ENCODE measurements around the gene CNGA2. TPM values are rescaled to one million over a fixed set of nuclear protein-coding genes. Genes with fewer than 3 reads are reported as not detected.
A peak's percentile ranks its signal among the peaks of the same experiment; 100 is the strongest.

The CNGA2 gene
- total RNA-seq, 1 experiment from 2014 or later = not detected

GRCh38 chrX:151702026-151702714 lies 32.4 kb upstream of the CNGA2 start:
- H3K27me3 ChIP-seq (replicated peaks) = no peaks in the 10 kb centered on the region
- DNase-seq (ENCODE audit: low read depth in 1 of 2, low spot score in 2 of 2) = no peak
- H3K27ac ChIP-seq = no peak overlapping the region
- no peak overlapping the region for H3K4me3 ChIP-seq
- H3K36me3 ChIP-seq = no peaks in the 10 kb centered on the region
- no peaks in the 10 kb centered on the region for H3K9me3 ChIP-seq (replicated peaks)
- no peaks in the 10 kb centered on the region for H3K4me1 ChIP-seq (replicated peaks)

- H3K9me3 ChIP-seq (replicated peaks) = no peaks in the 10 kb centered on the region
- H3K4me3 ChIP-seq = no peak overlapping the region
- no peaks in the 10 kb centered on the region for H3K36me3 ChIP-seq
- H3K27ac ChIP-seq = no peak overlapping the region
- no peaks in the 10 kb centered on the region for H3K27me3 ChIP-seq (replicated peaks)
- no peaks in the 10 kb centered on the region for H3K4me1 ChIP-seq (replicated peaks)
- no peak for DNase-seq (ENCODE audit: low read depth in 1 of 2, low spot score in 2 of 2)
Observed at GRCh38 chrX:151702741-151703340, 31.7 kb upstream of the CNGA2 start.

- H3K9me3 ChIP-seq (replicated peaks) = no peaks in the 10 kb centered on the region
- H3K4me3 ChIP-seq = no peak overlapping the region
- H3K27me3 ChIP-seq (replicated peaks) = no peaks in the 10 kb centered on the region
- no peaks in the 10 kb centered on the region for H3K4me1 ChIP-seq (replicated peaks)
- no peak for DNase-seq (ENCODE audit: low read depth in 1 of 2, low spot score in 2 of 2)
- no peaks in the 10 kb centered on the region for H3K36me3 ChIP-seq
- H3K27ac ChIP-seq = no peak overlapping the region
Observed at GRCh38 chrX:151703487-151703886, 31.1 kb upstream of the CNGA2 start.

GRCh38 chrX:151704041-151704663 lies 30.4 kb upstream of the CNGA2 start:
- DNase-seq (ENCODE audit: low read depth in 1 of 2, low spot score in 2 of 2) = no peak

GRCh38 chrX:151708821-151709220 lies 25.7 kb upstream of the CNGA2 start:
- DNase-seq (ENCODE audit: low read depth in 1 of 2, low spot score in 2 of 2) = no peak
- Histone ChIP-seq H3K4me3 (no peak overlapping the region), H3K36me3 (no peaks in the 10 kb centered on the region), H3K4me1 (replicated peaks) (no peaks in the 10 kb centered on the region), H3K27me3 (replicated peaks) (no peaks in the 10 kb centered on the region), H3K9me3 (replicated peaks) (no peaks in the 10 kb centered on the region), H3K27ac (no peak overlapping the region)

More at GRCh38 chrX:151704041-151704663, 30.4 kb upstream of the CNGA2 start:
- Histone ChIP-seq H3K9me3 (replicated peaks) (no peaks in the 10 kb centered on the region), H3K36me3 (no peaks in the 10 kb centered on the region), H3K27me3 (replicated peaks) (no peaks in the 10 kb centered on the region), H3K4me3 (no peak overlapping the region), H3K4me1 (replicated peaks) (no peaks in the 10 kb centered on the region), H3K27ac (no peak overlapping the region)

DNA sequence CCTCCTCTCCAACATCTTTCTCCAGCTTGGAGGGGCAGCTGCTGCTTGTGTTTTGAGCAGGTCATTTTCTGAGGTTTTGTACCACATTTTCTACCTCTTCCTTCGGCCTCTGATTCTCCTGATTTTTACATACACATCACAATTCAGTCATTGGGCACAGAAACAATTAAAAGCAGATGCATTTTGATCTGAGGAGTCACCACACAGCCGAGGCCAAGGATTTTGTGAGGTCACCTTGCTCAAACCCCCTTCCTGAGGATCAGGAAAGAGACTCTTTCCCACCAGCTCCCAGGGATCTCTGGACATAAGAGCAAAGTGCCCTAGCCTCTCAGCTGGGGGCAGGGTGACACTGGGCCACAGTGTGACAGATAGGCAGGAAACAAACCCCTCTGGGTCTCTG lies 24.1 kb upstream of the CNGA2 start:
- Histone ChIP-seq H3K4me1 (replicated peaks) (no peaks in the 10 kb centered on the region), H3K9me3 (replicated peaks) (no peaks in the 10 kb centered on the region), H3K36me3 (no peaks in the 10 kb centered on the region), H3K27me3 (replicated peaks) (no peaks in the 10 kb centered on the region), H3K27ac (no peak overlapping the region), H3K4me3 (no peak overlapping the region)
- DNase-seq (ENCODE audit: low read depth in 1 of 2, low spot score in 2 of 2) = no peak

DNA sequence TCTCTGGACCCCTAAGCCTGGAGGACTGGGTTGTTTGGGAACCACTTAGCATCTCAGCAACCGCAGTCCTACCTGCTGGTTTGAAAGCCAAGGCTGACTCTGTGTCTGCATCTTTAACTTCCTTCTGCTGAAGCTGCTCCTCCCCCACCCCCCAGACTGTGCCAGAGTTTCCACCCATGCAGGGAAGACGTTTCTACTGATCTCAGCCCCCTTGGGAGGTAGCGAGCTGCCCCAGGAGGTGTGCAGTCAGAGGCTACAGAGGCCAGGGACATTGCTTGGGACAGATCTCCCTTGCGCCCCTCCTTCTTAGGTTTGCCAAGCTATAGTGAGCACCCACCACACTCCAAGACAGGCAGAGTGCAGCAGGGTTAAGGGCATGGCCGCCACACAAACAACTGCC lies 23.4 kb upstream of the CNGA2 start:
- no peak overlapping the region for H3K27ac ChIP-seq
- no peaks in the 10 kb centered on the region for H3K27me3 ChIP-seq (replicated peaks)
- H3K36me3 ChIP-seq = no peaks in the 10 kb centered on the region

GRCh38 chrX:151711787-151712186 lies 22.8 kb upstream of the CNGA2 start:
- no peaks in the 10 kb centered on the region for H3K27me3 ChIP-seq (replicated peaks)
- H3K36me3 ChIP-seq = no peaks in the 10 kb centered on the region
- H3K4me3 ChIP-seq = no peak overlapping the region

More for the DNA sequence above, 23.4 kb upstream of the CNGA2 start:
- DNase-seq (ENCODE audit: low read depth in 1 of 2, low spot score in 2 of 2) = no peak
- Histone ChIP-seq H3K9me3 (replicated peaks) (no peaks in the 10 kb centered on the region), H3K4me1 (replicated peaks) (no peaks in the 10 kb centered on the region), H3K4me3 (no peak overlapping the region)

GRCh38 chrX:151712253-151712652 lies 22.3 kb upstream of the CNGA2 start:
- Histone ChIP-seq H3K4me3 (no peak overlapping the region), H3K9me3 (replicated peaks) (no peaks in the 10 kb centered on the region), H3K27ac (no peak overlapping the region), H3K4me1 (replicated peaks) (no peaks in the 10 kb centered on the region), H3K27me3 (replicated peaks) (no peaks in the 10 kb centered on the region), H3K36me3 (no peaks in the 10 kb centered on the region)
- DNase-seq (ENCODE audit: low read depth in 1 of 2, low spot score in 2 of 2) = no peak

More at GRCh38 chrX:151711787-151712186, 22.8 kb upstream of the CNGA2 start:
- Histone ChIP-seq H3K27ac (no peak overlapping the region), H3K4me1 (replicated peaks) (no peaks in the 10 kb centered on the region), H3K9me3 (replicated peaks) (no peaks in the 10 kb centered on the region)
- no peak for DNase-seq (ENCODE audit: low read depth in 1 of 2, low spot score in 2 of 2)

DNA sequence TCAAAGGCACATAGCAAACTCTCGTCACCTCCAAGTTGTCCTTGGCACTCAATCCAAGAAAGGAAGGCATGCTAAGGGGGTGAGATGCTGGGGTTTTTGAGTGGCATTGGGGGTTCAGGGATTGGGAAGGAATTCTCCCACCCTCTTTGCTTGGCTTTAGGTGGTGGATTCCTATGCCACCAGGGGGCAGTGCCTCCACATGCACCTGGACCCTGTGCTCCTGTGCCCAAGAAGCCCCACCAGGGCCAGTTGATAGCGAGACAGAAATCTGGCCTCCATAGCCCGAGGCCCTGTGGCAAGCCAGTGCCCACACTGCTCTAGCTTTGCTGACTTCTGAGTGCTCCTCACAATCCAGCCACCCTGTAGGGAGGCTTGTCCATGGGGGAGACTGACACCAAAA lies 20.7 kb upstream of the CNGA2 start:
- H3K4me3 ChIP-seq = no peak overlapping the region
- no peak overlapping the region for H3K27ac ChIP-seq
- no peaks in the 10 kb centered on the region for H3K36me3 ChIP-seq
- H3K27me3 ChIP-seq (replicated peaks) = no peaks in the 10 kb centered on the region
- peak in 1 of 2 experiments; percentile 4 for DNase-seq (ENCODE audit: low read depth in 1 of 2, low spot score in 2 of 2)
- H3K9me3 ChIP-seq (replicated peaks) = no peaks in the 10 kb centered on the region
- no peaks in the 10 kb centered on the region for H3K4me1 ChIP-seq (replicated peaks)

GRCh38 chrX:151714362-151714761 lies 20.2 kb upstream of the CNGA2 start:
- Histone ChIP-seq H3K27me3 (replicated peaks) (no peaks in the 10 kb centered on the region), H3K4me1 (replicated peaks) (no peaks in the 10 kb centered on the region), H3K27ac (no peak overlapping the region), H3K9me3 (replicated peaks) (no peaks in the 10 kb centered on the region), H3K36me3 (no peaks in the 10 kb centered on the region), H3K4me3 (no peak overlapping the region)
- no peak for DNase-seq (ENCODE audit: low read depth in 1 of 2, low spot score in 2 of 2)

GRCh38 chrX:151715752-151716151 lies 18.8 kb upstream of the CNGA2 start, which contains the start of gene FATE1:
Gene FATE1, plus strand, starts transcription at chrX:151716035. Its CDS starts 85 bp downstream, at chrX:151716120.
- Histone ChIP-seq H3K4me3 (no peak within 1 kb of the TSS), H3K27me3 (replicated peaks) (no peaks in the 10 kb centered on the region), H3K9me3 (replicated peaks) (no peaks in the 10 kb centered on the region), H3K27ac (no peak within 1 kb of the TSS), H3K36me3 (no peaks in the 10 kb centered on the region), H3K4me1 (replicated peaks) (no peaks in the 10 kb centered on the region)
- DNase-seq (ENCODE audit: low read depth in 1 of 2, low spot score in 2 of 2) = no peak

- Histone ChIP-seq H3K36me3 (no peaks in the 10 kb centered on the region), H3K4me1 (replicated peaks) (no peaks in the 10 kb centered on the region), H3K9me3 (replicated peaks) (no peaks in the 10 kb centered on the region), H3K27me3 (replicated peaks) (no peaks in the 10 kb centered on the region), H3K27ac (no peak overlapping the region), H3K4me3 (no peak overlapping the region)
- no peak for DNase-seq (ENCODE audit: low read depth in 1 of 2, low spot score in 2 of 2)
Observed at GRCh38 chrX:151722241-151722846, 12.2 kb upstream of the CNGA2 start.
